HG03558 (cell line): ENCODE results near the gene GPR157.
"Not testable (repeated sequence)": the region's sequence is repeated elsewhere in the genome, so short reads cannot be mapped to it uniquely, and the experiment has no call there.

Experiments
- ATAC-seq: cut with Tn5 transposase; IDR thresholded peaks from one replicate; pipeline ENCODE4 v1.9.1; 2021; ENCODE audit warnings: moderate number of reproducible peaks; ENCODE audit not compliant: unreplicated experiment; ENCODE audit errors: extremely low read depth

The GPR157 gene, protein sequence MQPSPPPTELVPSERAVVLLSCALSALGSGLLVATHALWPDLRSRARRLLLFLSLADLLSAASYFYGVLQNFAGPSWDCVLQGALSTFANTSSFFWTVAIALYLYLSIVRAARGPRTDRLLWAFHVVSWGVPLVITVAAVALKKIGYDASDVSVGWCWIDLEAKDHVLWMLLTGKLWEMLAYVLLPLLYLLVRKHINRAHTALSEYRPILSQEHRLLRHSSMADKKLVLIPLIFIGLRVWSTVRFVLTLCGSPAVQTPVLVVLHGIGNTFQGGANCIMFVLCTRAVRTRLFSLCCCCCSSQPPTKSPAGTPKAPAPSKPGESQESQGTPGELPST

DNA sequence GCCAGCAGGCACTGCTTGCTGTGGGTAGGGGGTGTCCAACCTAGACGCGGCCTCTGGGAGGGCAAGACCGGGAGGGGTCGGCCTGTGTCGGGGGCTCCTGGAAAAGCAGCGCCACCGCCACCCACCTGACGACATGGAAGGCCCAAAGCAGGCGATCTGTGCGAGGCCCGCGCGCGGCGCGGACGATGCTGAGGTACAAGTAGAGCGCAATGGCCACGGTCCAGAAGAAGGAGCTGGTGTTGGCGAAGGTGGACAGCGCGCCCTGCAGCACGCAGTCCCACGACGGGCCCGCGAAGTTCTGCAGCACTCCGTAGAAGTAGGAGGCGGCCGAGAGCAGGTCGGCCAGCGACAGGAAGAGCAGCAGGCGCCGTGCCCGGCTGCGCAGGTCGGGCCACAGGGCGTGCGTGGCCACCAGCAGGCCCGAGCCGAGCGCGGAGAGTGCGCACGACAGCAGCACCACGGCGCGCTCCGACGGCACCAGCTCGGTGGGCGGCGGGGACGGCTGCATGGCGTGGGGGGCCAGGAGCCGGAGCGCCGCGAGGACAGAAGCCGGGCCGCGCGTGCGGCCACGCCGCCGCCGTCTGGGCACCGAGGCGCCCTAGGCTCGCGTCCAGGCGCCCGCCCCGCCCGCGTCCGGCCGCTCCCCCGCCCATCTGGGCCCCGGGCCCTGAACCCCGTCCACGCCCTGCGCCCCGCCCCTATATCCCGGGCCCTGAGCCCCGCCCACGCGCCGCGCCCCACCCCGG is at the start of gene GPR157:
Gene GPR157, minus strand, starts transcription at position 583 of the 746 bp plus-strand sequence. Its CDS starts 75 bp downstream, at position 508.
- no peak for ATAC-seq

DNA sequence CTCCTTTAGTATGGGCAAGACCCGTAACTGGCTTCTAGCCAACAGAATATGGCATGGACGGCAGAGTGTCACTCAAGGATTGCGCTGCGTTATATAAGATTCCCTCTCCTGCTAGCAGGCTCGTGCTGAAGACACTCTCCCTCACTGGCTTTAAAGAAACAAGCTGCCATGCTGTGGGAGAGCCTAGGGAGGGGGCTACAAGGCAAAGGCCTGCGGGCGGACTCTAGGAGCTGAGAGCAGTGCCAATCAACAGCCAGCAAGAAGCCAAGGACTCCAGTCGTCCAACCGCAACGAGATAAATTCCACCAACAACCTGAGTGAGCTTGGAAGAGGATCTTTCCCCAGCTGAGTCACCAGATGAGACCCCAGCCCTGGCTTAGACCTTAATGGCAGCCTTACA is 45.9 kb upstream of the GPR157 start:
- no peak for ATAC-seq

DNA sequence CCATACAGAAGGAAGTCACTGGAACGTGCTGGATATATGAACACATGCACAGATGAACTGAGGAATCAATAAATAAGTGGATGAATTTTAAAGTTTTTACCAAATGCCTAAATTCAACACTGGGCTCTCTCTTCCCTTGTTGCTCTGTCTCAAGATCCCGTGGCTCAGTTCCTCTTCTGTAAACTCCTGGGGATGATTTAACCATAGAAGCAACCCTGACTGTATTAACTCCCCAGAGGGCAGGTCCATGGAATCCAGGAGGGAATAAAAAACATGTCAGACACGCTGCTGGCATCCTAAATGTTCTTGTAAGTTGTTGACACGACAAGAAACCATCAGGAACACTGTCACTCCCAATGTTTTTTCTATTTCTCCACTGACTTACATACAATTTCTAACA is 45.3 kb upstream of the GPR157 start:
- ATAC-seq = no peak

GRCh38 chr1:9169601-9170137 is 40.8 kb upstream of the GPR157 start:
- no peak for ATAC-seq

DNA sequence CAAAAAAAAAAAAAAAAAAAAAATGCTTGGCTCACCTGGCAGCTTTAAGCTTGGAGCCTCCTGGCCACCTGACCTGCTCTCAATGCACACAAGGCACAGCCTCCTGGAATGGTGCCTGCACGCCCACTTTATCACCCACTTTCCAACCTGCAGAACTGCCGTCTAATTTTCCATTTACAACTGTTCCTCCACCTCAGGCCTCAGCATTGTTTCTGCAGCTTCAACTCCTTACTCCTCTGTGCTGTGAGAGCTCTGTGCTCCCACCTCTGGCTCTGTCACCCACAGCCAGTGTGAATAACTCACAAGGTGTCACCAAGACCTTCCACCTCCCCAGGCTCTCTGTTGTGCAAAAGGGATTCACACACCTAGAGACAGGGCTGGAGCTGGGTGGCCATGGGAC is 38.7 kb upstream of the GPR157 start:
- ATAC-seq = no peak

DNA sequence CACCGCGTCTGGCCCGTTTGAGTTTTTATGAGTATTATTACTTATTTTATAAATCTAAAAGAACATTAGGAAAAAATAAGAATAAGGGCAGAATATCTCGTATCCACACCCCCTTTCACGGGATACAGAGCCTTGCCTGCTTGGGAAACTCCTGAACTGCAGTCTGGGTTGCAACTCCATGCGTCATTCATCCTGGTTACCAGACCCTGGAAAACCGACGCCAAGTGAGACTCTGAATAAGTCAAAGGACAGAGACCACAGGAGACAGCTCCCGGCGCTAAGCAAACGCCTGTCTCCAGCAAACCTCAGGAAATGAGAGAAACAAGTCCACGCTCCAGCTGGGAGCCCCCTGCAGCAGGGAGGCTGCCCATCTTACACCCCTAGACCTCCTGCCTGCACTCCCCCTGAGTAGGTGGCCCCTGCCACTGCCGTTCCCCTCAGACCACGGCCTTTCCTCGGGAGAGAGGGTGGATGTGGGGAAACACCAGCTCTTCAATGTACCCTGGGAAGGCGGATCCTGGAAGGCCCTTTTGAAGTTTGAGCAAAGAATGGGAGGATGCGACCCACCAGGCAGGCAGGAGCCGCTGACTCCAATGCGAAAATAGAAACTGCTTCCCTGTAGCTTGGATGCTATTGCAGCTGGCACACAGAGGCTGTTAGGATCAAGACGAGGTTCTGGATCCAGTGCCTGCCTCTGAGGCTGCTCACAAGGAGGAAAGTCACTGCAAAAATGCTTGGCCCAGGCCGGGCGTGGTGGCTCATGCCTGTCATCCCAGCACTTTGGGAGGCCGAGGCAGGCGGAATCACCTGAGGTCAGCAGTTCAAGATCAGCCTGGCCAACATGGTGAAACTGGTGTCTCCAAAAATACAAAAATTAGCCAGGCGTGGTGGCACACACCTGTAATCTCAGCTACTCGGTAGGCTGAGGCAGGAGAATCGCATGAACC is 37.7 kb upstream of the GPR157 start:
- no peak for ATAC-seq

GRCh38 chr1:9165396-9165795 is 36.5 kb upstream of the GPR157 start:
- no peak for ATAC-seq

- ATAC-seq = no peak
Measured at GRCh38 chr1:9164919-9165318, 36.0 kb upstream of the GPR157 start.

DNA sequence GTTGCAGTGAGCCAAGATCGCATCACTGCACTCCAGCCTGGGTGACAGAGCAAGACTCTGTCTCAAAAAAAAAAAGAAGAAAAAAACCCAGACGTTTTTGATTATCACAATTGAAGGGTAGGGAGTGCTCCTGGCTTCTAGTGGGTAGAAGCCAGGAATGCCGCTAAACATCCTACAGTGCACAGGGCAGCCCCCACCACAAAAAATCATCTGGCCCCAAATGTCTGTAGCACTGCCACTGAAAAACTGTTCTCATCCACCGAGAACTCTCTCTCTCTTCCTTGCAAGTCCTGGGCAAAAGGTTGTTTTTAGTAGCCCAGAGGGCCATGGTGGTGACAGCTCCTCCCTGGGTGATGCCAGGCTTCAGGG is 35.6 kb upstream of the GPR157 start:
- no peak for ATAC-seq

DNA sequence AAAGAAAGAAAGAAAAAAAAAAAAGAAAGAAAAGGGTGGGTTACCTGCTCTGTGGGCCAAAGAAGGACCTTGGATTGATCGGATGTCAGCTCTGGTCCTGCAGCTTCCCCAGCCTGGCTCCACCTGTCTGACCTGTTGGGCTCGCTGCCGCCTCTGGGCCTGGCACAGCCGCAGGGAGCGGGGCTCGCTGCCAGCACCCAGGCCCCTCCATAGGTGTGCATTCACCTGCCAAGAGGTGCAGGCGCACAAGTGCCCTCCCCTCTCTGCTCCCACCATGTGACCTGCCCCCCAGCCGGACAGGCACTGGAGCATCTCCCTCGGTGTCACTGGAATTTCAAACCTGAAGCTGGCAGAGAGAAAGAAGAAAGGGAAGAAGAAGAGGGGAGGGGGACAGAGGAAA is 33.1 kb upstream of the GPR157 start:
- no peak for ATAC-seq

DNA sequence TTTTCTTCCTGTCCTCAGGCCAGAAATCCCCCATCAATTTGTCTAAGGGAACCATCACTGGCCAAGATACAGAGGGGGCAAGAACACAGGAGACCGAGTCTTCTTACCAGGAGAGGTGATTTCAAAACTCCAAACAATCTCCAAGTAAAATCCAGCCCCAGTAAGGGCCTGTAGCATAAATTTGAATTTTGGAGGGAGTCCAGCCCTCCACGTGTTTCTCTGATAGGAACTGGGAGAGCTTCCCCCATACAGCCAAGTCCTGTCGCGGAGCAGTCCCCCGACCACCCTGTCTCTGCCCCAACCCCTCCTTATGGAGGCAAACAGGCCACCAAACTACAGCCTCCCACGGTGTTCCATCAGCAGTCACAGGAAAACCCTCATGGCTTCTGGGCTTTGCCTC is 32.4 kb upstream of the GPR157 start:
- ATAC-seq = no peak

DNA sequence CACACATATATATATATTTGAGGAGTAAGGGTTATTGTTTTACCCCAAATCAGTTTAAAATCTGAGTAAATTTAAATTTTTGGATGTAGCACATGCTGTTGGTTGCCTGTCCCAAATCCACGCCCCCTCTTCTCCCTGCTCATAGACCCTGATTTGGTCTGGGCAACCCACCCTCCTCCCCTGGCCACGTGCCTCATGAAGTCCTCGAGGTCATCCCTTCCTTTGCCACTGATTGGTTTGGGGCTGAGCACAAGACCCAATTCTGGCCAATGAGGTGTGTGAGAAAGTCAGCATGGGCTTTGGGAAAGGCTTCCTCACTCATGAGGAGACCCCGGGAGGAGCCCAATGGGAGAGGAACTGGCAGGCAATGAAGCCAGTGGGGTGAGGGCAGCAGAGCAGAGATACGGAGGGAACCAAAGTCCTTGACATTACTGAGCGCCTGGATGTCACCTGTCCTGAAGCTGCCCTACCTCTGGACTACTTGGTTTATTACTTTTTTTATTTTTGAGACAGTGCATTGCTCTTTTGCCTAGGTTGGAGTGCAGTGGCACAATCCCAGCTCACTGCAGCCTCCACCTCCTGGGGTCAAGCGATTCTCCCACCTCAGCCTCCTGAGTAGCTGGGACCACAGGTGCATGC is 31.3 kb upstream of the GPR157 start:
- ATAC-seq = no peak

DNA sequence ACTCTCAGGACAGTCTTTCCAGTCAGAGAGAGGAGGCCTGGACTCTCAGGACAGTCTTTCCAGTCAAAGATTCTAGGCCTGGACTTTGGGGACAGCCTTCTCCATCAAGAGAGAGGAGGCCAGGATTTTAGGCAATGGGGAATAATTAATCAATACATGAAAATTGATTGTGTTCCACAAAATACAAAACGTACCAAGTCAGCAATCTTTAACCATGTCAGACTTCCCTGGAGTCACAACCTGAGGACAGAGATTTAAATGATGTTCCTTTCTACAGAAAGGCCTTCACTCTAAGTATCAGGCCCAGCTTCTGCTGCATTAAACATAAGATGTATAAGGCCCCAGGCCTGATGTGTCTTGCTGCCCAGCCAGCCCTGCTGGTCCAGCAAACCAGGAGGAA is 27.0 kb upstream of the GPR157 start:
- no peak for ATAC-seq

DNA sequence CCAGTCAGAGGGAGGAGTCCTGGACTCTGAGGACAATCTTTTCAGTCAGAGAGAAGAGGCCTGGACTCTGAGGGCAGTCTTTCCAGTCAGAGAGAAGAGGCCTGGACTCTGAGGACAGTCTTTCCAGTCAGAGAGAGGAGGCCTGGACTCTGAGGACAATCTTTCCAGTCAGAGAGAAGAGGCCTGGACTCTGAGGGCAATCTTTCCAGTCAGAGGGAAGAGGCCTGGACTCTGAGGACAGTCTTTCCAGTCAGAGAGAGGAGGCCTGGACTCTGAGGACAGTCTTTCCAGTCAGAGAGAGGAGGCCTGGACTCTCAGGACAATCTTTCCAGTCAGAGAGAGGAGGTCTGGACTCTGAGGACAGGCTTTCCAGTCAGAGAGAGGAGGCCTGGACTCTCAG is 26.5 kb upstream of the GPR157 start:
- not testable (repeated sequence) for ATAC-seq

- no peak for ATAC-seq
Measured at GRCh38 chr1:9153152-9153551, 24.2 kb upstream of the GPR157 start.

- no peak for ATAC-seq
Measured at GRCh38 chr1:9152535-9152934, 23.6 kb upstream of the GPR157 start.

- ATAC-seq = no peak
Measured at GRCh38 chr1:9151328-9151860, 22.5 kb upstream of the GPR157 start.

DNA sequence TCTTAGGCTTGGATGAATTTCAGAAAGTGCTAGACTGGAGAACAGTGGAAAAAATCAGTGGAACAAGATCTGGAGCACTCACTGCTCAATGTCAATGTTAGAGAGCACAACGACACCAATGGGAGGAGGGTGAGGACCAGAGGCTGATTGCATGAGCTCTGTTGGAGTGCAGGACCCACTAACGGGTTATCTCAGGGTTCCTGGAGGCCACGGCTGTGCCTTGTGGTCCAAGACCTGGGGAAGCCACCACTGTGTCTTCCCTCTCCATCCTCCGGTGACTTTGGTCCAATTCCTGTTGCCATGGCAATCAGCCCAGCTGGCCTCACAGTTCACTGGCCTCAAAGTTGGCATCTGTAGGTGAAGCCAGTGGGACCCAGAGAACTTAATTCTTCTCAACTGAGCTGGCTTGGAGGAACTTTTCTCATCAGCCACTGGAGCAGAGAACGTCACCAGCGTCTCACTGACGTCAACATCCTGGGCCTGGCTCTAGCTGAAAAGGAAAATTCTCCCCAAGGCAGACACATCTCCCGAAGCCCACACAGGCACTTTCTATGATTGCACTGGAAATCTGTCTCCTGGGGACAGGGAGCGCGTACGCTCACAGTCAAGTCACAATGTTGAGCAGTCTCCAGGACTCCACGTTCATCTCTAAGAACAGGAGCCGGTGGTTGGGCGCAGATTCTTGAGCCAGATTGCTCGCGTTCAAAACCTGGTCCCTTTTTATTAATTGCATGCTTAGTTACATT is 21.9 kb upstream of the GPR157 start:
- no peak for ATAC-seq
